GM19395 (cell line): ENCODE measurements around the gene CGAS.
"Not testable (repeated sequence)": the region's sequence is repeated elsewhere in the genome, so short reads cannot be mapped to it uniquely, and the experiment has no call there.

Experiments used
- ATAC-seq: cut with Tn5 transposase; IDR thresholded peaks from one replicate; pipeline ENCODE4 v1.9.1; 2021; ENCODE audit warnings: mild to moderate bottlenecking, moderate library complexity; ENCODE audit not compliant: unreplicated experiment

Gene CGAS

DNA sequence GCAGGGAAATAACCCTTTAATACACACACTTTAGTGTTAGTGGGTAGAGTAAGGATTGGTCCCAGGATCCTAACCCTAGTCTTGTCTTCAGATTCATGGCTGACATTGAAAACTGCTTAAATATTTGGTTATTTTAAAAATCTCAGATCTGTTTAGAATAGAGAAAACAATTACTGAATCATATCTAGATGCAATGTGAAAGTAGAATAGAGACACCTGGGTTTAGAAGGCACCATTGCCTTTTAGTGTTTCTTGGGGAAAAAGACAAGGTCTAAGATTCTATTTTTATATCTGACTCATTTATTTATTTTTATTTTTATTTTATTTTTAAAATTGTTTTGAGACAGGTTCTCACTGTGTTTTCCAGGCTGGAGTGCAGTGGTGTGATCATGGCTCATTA lies 51.4 kb downstream of the CGAS start:
- no peak for ATAC-seq

DNA sequence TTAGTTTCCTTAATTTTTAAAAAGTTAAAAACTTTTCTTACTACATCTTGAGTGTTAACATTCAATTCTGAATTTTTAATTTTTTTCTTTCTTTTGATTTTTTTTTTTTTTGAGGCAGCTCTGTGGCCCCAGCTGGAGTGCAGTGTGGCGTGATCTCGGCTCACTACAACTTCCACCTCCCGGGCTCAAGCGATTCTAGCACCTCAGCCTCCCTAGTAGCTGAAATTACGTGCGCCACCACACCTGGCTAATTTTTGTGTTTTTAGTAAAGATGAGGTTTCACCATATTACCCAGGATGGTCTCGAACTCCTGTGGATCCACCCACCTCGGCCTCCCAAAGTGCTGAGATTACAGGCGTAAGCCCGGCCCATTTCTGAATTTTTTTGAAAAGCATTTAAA lies 56.2 kb downstream of the CGAS start:
- no peak for ATAC-seq

DNA sequence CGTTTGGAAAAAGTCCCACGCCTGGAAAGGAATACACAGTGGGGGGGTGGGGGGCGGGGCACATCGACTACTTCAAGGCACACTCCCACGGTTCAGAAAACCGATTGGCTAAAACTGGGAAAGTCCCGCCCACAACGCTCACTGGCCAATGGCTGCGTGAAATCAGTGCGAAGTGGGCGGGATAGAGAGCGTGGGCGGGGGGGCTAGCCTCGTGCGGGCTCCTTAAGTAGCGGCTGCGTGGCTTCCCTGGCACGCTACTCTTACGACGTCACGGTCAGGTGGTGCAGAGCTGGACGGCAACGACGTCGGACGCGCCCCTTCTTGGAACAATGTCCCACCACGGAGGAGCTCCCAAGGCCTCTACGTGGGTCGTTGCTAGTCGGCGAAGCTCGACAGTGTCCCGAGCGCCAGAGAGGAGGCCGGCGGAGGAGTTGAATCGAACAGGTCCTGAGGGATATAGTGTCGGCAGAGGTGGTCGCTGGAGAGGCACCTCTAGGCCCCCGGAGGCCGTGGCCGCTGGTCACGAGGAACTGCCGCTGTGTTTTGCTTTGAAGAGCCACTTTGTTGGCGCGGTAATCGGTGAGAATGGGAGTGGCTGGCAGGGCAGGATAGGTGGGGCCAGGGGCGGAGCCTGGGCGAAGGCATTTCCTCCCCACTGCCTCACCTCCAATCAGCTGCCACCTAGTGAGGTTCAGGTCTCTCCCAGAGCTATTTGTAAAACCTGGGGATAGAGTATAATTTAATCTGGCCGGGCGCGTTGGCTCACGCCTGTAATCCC lies 57.3 kb downstream of the CGAS start, which contains the start of gene DDX43:
TSS of gene DDX43 (plus strand) at position 252 of the 778 bp plus-strand sequence. CDS start at position 330, 78 bp downstream.
- ATAC-seq = no peak

DNA sequence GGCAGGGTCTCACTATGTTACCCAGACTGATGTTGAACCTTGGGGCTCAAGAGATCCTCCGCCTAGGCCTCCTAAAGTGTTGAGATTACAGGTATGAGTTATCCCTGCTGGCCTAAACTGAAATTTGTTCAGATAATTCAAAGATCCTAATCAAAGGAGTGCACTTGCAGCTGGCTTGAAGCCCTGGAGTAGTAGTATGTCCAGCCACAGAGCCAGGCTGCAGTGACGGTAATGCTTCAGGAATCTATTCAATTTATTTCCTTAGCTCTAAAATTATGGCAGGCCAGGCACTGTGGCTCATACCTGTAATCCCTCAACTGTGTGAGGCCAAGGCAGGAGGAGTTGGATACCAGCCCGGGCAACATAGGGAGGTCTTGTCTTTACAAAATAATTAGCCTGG lies 58.8 kb downstream of the CGAS start:
- ATAC-seq = no peak

DNA sequence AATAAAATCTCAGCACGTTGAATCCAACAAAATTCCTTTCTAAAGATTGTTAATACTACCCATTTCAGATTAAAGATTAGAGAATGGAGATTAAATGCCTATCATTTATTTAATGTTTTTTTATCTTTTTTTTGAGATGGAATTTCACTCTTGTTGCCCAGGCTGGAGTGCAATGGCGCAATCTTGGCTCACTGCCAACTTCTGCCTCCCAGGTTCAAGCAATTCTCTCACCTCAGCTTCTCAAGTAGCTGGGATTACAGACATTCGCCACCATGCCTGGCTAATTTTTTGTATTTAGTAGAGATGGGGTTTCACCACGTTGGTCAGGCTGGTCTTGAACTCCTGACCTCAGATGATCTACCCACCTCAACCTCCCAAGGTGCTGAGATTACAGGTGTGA lies 59.9 kb downstream of the CGAS start:
- not testable (repeated sequence) for ATAC-seq

DNA sequence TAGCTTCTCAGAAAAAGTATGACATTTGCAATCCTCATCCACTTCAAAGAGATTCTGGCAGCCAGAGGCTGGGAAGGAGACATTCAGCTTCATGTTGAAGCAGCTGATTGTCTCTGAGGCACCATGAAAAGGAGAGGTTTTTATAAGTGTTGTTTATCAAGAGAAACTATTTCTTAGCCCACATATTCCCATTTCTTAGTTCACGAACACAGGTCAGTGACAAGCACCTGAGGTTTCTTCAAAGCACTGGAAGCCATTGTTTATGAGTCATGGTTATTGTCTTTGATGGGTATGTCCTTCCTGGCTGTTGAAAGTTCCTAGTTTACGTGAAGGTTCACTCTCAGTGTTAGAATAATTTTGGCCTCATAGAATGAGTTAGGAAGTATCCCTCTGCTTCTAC lies 60.4 kb downstream of the CGAS start:
- ATAC-seq = no peak

DNA sequence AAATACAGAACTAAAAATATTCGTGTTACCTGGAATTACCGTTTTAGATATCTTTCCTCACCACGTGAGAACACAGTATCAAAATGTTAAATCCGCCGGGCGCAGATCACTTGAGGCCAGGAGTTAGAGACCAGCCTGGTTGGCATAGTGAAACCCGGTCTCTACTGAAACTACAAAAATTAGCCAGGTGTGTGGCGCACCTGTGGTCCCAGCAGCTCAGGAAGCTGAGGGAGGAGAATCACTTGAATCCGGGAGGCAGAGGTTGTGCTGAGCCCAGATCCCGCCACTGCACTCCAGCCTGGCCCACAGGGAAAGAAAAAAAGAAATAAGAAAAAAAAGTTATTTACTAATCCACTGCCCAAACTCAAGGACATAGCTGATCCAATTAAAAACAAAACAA lies 62.2 kb downstream of the CGAS start:
- no peak for ATAC-seq

DNA sequence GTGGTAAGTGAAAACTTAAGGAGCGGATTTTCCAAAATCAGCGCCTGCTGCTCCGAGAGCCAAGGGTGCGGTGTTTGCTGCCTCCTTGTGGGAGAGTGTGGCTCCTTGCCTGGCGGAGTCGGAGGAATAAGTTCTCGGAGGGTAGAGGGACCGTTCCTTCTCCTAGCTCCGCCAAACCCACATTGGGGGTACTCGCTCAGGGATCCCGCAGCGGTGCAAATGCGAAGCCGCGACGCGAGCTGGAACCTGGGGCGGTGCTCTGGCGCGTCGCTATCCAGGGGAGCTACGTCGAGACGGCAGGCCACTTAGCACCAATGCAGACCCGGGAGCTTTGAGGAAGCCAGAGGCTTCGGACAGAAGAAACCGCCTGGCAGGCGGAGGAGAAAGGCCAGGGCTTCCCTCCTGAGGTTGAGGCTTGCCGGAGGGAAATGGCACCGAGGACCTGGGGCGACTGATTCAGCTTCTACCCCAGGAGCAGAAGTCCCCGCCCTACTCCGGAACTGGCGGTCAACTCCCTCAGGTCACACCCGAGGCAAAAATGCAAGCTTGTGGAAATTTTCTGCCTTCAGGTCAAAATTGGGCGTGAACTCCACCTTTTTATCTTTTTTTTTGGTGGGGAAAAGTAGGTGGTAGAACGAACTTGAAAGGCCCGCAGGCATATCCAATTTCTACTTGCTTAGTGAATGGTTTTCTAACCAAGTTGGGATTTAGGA lies 63.1 kb downstream of the CGAS start:
- ATAC-seq = peak; percentile 79

DNA sequence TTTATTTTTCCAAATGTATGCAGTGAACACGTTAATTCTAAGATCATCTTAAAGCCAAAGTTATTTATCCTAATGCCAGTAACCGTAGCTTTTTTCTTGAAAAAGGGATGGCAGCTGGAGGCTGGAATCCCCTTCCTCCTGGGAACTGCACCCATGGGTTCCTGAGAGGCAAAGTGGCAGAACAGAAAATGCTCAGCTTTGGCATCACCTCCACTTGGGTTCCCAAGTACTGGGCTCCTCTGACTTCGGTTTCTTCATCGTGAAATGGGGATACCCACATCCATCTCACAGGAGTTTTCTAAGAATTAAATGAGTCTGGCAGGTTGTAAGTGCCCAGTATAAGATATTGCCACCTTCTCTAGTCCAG lies 63.7 kb downstream of the CGAS start:
- peak; percentile 31 for ATAC-seq

DNA sequence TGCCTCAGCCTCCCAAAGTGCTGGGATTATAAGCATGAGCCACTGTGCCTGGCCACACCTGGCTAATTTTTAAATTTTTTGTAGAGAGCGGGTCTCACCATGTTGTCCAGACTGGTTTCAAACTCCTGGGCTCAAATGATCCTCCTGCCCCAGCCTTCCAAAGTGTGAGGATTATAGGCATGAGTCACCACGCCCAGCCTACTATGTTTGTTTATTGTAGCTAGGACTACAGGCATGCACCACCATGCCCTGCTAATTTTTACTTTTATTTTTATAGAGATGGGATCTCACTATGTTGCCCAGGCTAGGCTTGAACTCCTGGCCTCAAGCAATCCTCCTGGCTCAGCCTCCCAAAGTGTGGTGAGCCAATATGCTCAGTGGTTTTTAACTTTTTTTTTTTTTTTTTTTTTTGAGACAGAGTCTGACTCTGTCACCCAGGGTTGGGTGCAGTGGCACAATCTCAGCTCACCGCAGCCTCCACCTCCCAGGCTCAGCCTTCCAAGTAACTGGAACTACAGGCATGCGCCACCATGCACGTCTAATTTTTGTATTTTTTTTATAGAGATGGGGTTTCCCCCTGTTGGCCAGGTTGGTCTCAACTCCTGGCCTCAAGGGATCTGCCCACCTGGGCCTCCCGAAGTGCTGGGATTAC lies 69.5 kb downstream of the CGAS start:
- no peak for ATAC-seq

DNA sequence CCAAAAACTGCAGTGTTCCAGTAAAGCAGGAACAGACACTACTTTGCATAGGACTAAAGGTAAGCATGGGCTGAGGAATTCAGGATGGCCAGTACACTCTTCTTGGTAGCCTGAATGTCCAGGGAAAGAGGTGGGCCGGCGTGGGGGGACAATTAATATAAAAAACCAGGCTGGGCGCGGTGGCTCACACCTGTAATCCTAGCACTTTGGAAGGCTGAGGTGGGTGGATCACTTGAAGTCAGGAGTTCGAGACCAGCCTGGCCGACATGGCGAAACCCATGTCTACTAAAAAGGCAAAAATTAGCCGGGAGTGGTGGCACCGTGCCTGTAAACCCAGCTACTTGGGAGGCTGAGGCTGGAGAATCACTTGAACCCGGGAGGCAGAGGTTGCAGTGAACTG lies 70.6 kb downstream of the CGAS start:
- not testable (repeated sequence) for ATAC-seq

DNA sequence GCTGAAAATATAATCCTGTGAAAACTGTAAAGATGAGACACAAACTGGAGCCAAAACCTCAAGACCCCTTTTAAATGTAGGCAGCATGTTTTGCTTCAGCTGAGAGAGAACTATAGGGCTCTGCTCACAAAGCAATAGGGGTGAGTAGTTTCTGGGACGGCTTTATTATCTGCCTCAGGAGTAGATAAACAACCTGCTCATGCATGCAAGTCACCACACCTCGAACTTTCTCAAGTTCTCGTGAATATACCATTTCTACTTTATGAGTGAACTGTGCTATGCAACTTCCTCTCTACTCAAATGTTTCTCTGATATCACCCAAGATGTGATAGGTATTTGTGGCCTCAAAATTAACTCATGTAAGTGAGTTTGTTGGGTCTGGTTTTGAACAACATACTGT lies 74.9 kb downstream of the CGAS start:
- ATAC-seq = no peak

DNA sequence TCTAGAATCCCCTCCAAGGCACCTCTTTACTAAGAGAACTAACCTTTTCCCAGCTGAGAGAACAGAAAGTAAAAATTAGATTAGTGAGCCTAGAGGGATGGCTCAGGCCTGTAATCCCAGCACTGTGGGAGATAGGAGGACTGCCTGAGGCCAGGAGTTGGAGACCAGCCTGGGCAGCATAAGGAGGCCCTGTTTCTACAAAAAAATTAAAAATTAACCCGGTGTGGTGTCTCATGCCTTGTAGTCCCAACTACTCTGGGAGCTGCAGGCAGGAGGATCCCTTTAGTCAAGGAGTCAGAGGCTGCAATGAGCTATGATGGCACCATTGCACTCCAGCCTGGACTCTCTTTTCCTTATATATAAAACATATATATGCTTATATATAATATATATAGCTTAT lies 76.9 kb downstream of the CGAS start:
- no peak for ATAC-seq
